A549 (cell line): Measurements from ENCODE around the gene ACSL3. TPM values are rescaled to one million over a fixed set of nuclear protein-coding genes. Genes with fewer than 3 reads are reported as not detected.

Source experiments
- ATAC-seq, 2 experiments: fragments of 200-7000 bp in 1 of 2; fragments of >200 bp in 1 of 2; cut with Nextera tagmentation in 1 of 2; cut with Tn5 transposase in 1 of 2; 3 replicates each; pipeline versions ENCODE4 v1.8.0 to v1.9.1; 2018 to 2020; ENCODE audit warnings: mild to moderate bottlenecking in 1 of 2, moderate library complexity in 1 of 2
- CTCF ChIA-PET: fragments of 300-600 bp; sonication (Branson Sonifier 250); formaldehyde crosslinking; extraction: SDS; loops from one replicate; lab custom pipeline; 2021; ENCODE audit warnings: antibody characterized with exemption, inconsistent platforms; lab: Yijun Ruan, JAX
- POLR2A ChIA-PET: fragments of 350-600 bp; formaldehyde crosslinking; extraction: SDS; loops from one replicate; lab custom pipeline; 2021; ENCODE audit warnings: antibody characterized with exemption, inconsistent platforms; lab: Yijun Ruan, JAX
- DNase-seq, 2 experiments: peaks; one replicate each; pipeline versions ENCODE4 v3.0.0 to v3.0.0-alpha.2; 2011 to 2016; ENCODE audit warnings: low read depth in 1 of 2, low spot score in 1 of 2
- FAIRE-seq: peaks from 2 replicates; lab custom pipeline; 2011; peaks lifted over from hg19 to GRCh38; lab: Jason Lieb, UNC
- H3K27ac ChIP-seq, 2 experiments: fragments of >200 bp; sonication (Bioruptor Twin); formaldehyde crosslinking; 3 replicates each; pipeline ENCODE4 v1.5.1; 2016 to 2017
- H3K4me1 ChIP-seq: fragments of >200 bp; sonication (Bioruptor Twin); formaldehyde crosslinking; 3 replicates; pipeline ENCODE4 v1.6.1; 2016
- H3K4me2 ChIP-seq: fragments of >200 bp; sonication (Bioruptor Twin); formaldehyde crosslinking; 3 replicates; pipeline ENCODE4 v1.6.1; 2016
- H3K4me3 ChIP-seq: fragments of >200 bp; sonication (Bioruptor Twin); formaldehyde crosslinking; 3 replicates; pipeline ENCODE4 v1.5.1; 2016
- H3K9me3 ChIP-seq: fragments of >200 bp; sonication (Bioruptor Twin); formaldehyde crosslinking; 3 replicates; pipeline ENCODE4 v1.6.1; 2016
- ATOH8 ChIP-seq: fragments of 250-450 bp; sonication (Bioruptor Pico); IDR thresholded peaks from 2 replicates; pipeline ENCODE4 v1.5.0; 2020; ENCODE audit warnings: low read depth, mild to moderate bottlenecking, moderate library complexity
- BCL3 ChIP-seq: fragments of >200 bp; sonication (Bioruptor Twin); formaldehyde crosslinking; IDR thresholded peaks from 3 replicates; pipeline ENCODE4 v1.6.1; 2016
- CBX2 ChIP-seq: fragments of 200-600 bp; sonication (generic); IDR thresholded peaks from 2 replicates; pipeline ENCODE4 v1.6.1; 2016; ENCODE audit warnings: low read depth, mild to moderate bottlenecking, borderline replicate concordance
- CBX8 ChIP-seq: fragments of 200-600 bp; sonication (generic); IDR thresholded peaks from 2 replicates; pipeline ENCODE4 v1.6.1; 2016
- CEBPB ChIP-seq, 2 experiments: fragments of >200 bp in 1 of 2; sonication (Bioruptor Twin) in 1 of 2; formaldehyde crosslinking in 1 of 2; IDR thresholded peaks; 2 replicates each; pipeline ENCODE4 v1.6.1; 2012 to 2016
- CHD4 ChIP-seq: fragments of 200-600 bp; sonication (generic); IDR thresholded peaks from 2 replicates; pipeline ENCODE4 v1.6.1; 2016; ENCODE audit warnings: antibody characterized with exemption, mild to moderate bottlenecking, borderline replicate concordance
- CTCF ChIP-seq: fragments of >200 bp; sonication (Bioruptor Twin); formaldehyde crosslinking; IDR thresholded peaks from 3 replicates; pipeline ENCODE4 v1.5.1; 2016
- EHF ChIP-seq: fragments of 250-450 bp; sonication (Bioruptor Pico); IDR thresholded peaks from 2 replicates; pipeline ENCODE4 v1.5.0; 2020; ENCODE audit warnings: mild to moderate bottlenecking
- EP300 ChIP-seq, 2 experiments: fragments of >200 bp; sonication (Bioruptor Twin); formaldehyde crosslinking; IDR thresholded peaks; 2 replicates in 1 of 2; 3 replicates in 1 of 2; pipeline ENCODE4 v1.6.1; 2016 to 2017
- FOXS1 ChIP-seq: fragments of 250-450 bp; sonication (Bioruptor Pico); IDR thresholded peaks from 2 replicates; pipeline ENCODE4 v1.5.0; 2020; ENCODE audit warnings: mild to moderate bottlenecking, moderate library complexity
- HDAC2 ChIP-seq: fragments of 200-600 bp; sonication (generic); IDR thresholded peaks from 2 replicates; pipeline ENCODE4 v1.6.1; 2016
- HES2 ChIP-seq: fragments of >200 bp; sonication (Bioruptor Twin); formaldehyde crosslinking; IDR thresholded peaks from 2 replicates; pipeline ENCODE4 v1.6.1; 2016
- HMGXB4 ChIP-seq: fragments of 250-450 bp; sonication (Bioruptor Pico); IDR thresholded peaks from 2 replicates; pipeline ENCODE4 v1.5.0; 2021; ENCODE audit warnings: mild to moderate bottlenecking, moderate library complexity, borderline replicate concordance
- HOXB13 ChIP-seq: fragments of 250-450 bp; sonication (Bioruptor Pico); IDR thresholded peaks from 2 replicates; pipeline ENCODE4 v1.5.0; 2020; ENCODE audit warnings: low read depth, mild to moderate bottlenecking, moderate library complexity
- HOXB5 ChIP-seq: fragments of 250-450 bp; sonication (Bioruptor Pico); IDR thresholded peaks from 2 replicates; pipeline ENCODE4 v1.5.0; 2020; ENCODE audit warnings: mild to moderate bottlenecking, moderate library complexity
- MYC ChIP-seq: IDR thresholded peaks from 2 replicates; pipeline ENCODE4 v1.6.1; 2012; ENCODE audit warnings: mild to moderate bottlenecking, inconsistent platforms, low read length, improper control_type of control experiment, borderline replicate concordance
- NFE2L2 ChIP-seq: fragments of 150-350 bp; conservative IDR thresholded peaks from 2 replicates; pipeline ENCODE4 v1.6.1; 2014; ENCODE audit warnings: low read length
- NPAS2 ChIP-seq: fragments of 250-450 bp; sonication (Bioruptor Pico); IDR thresholded peaks from 2 replicates; pipeline ENCODE4 v1.8.0; 2022; ENCODE audit warnings: mild to moderate bottlenecking, moderate library complexity, borderline replicate concordance
- POLR2AphosphoS2 ChIP-seq: conservative IDR thresholded peaks from 2 replicates; pipeline ENCODE4 v1.6.1; 2012; ENCODE audit warnings: low read length, improper control_type of control experiment, inconsistent platforms
- RAD21 ChIP-seq, 2 experiments: fragments of >200 bp in 1 of 2; sonication (Bioruptor Twin) in 1 of 2; formaldehyde crosslinking in 1 of 2; IDR thresholded peaks in 1 of 2; conservative IDR thresholded peaks in 1 of 2; 2 replicates in 1 of 2; 3 replicates in 1 of 2; pipeline ENCODE4 v1.6.1; 2012 to 2018; ENCODE audit warnings: inconsistent platforms in 1 of 2
- RFX5 ChIP-seq: fragments of 450-650 bp; IDR thresholded peaks from 2 replicates; pipeline ENCODE4 v1.7.1; 2014; ENCODE audit warnings: antibody characterized with exemption, mild to moderate bottlenecking, moderate library complexity
- RNF2 ChIP-seq: fragments of 200-600 bp; sonication (generic); IDR thresholded peaks from 2 replicates; pipeline ENCODE4 v1.6.1; 2016; ENCODE audit warnings: low read depth, mild to moderate bottlenecking, antibody characterized with exemption, moderate library complexity, borderline replicate concordance
- SMC3 ChIP-seq: fragments of >200 bp; sonication (Bioruptor Twin); formaldehyde crosslinking; IDR thresholded peaks from 3 replicates; pipeline ENCODE4 v1.6.1; 2018; ENCODE audit warnings: inconsistent platforms
- TFCP2L1 ChIP-seq: fragments of 250-450 bp; sonication (Bioruptor Pico); IDR thresholded peaks from 2 replicates; pipeline ENCODE4 v1.5.0; 2021; ENCODE audit warnings: mild to moderate bottlenecking
- ZC3H11A ChIP-seq: fragments of 450-650 bp; IDR thresholded peaks from 2 replicates; pipeline ENCODE4 v1.6.1; 2014; ENCODE audit warnings: antibody characterized with exemption, mild to moderate bottlenecking
- ZFP36 ChIP-seq: fragments of 450-650 bp; IDR thresholded peaks from 2 replicates; pipeline ENCODE4 v1.6.1; 2014; ENCODE audit warnings: borderline replicate concordance; ENCODE audit not compliant: partially characterized antibody
- ZNF302 ChIP-seq: fragments of 250-450 bp; sonication (Bioruptor Pico); IDR thresholded peaks from 2 replicates; pipeline ENCODE4 v1.9.0; 2021; ENCODE audit warnings: inconsistent platforms, mild to moderate bottlenecking, moderate library complexity
- ZSCAN20 ChIP-seq: fragments of 250-450 bp; sonication (Bioruptor Pico); IDR thresholded peaks from 2 replicates; pipeline ENCODE4 v1.8.0; 2022; ENCODE audit warnings: mild to moderate bottlenecking, moderate library complexity
- WGBS: methylation state at CpG from one replicate; pipeline ENCODE4 v1.1.6; 2017; ENCODE audit errors: missing lambda C conversion rate; 5-methylcytosine and 5-hydroxymethylcytosine counted together
- polyA plus RNA-seq, 4 experiments: library from polyadenylated mRNA; depleted of rRNA in 3 of 4; stranded (reverse); fragments of >200 nt; fragmentation: RNase III in 1 of 4; extraction: RNeasy Plus Mini Kit Qiagen cat#74134 plus additional on column Dnase treatment in 1 of 4; gene quantifications; 2 replicates in 3 of 4; 3 replicates in 1 of 4; pipeline ENCODE4 v1.2.3, GENCODE V29; 2011 to 2017

The ACSL3 gene
- polyA plus RNA-seq, 2 of the 4 experiments (the other 2 are of a cell fraction): 142 to 160 TPM

GRCh38 chr2:222835143-222835822, 25.6 kb upstream of the ACSL3 start:
- DNase-seq (no peak), ATAC-seq (no peak)
- POLR2A ChIA-PET: interaction anchor here (0.7 to 1.0 kb wide), 2 partner anchors 9 to 25 kb away, joined by 3 to 6 read pairs; no protein-coding TSS in a partner anchor
- peaks cover 42% of the 10 kb centered on the region for H3K4me1 ChIP-seq
- TF ChIP-seq CEBPB (IDR thresholded peaks at IDR 0.05) (no peak), CTCF (no peak), POLR2AphosphoS2 (no peak), ZC3H11A (no peak), HDAC2 (no peak), FOXS1 (no peak), SMC3 (no peak), RNF2 (no peak)
- TF ChIP-seq, all 56 proteins: peak for 0
- peak overlapping the region; percentile 74 to 80; a peak in 5 of 6 replicates for H3K27ac ChIP-seq
- no peak overlapping the region for H3K4me3 ChIP-seq
- FAIRE-seq: no peak
- H3K9me3 ChIP-seq: no peaks in the 10 kb centered on the region
- CTCF ChIA-PET: interaction anchor here (0.8 to 1.8 kb wide), 5 partner anchors 10 to 128 kb away, joined by 3 to 6 read pairs (median 4); no protein-coding TSS in a partner anchor
- H3K4me2 ChIP-seq: peak overlapping the region; percentile 31
- WGBS: 62% methylated on average over 8 of the region's 8 CpGs

- peak overlapping the region; percentile 74 to 80; a peak in 5 of 6 replicates for H3K27ac ChIP-seq
- TF ChIP-seq ZNF302 (CRISPR knock-in tag): no peak
- TF ChIP-seq HES2: no peak
- no peak for TF ChIP-seq CBX2
- no peak for TF ChIP-seq CBX8
- no peak for TF ChIP-seq EHF (CRISPR knock-in tag)
- TF ChIP-seq CHD4: no peak
- TF ChIP-seq HOXB5: no peak
- no peak for TF ChIP-seq HDAC2
- TF ChIP-seq RAD21 (conservative IDR thresholded peaks at IDR 0.05 in 1 of 2, IDR thresholded peaks at IDR 0.05 in 1 of 2): no peak
- TF ChIP-seq EP300 (IDR thresholded peaks at IDR 0.05): no peak
- no peak for TF ChIP-seq ZSCAN20
- no peak for TF ChIP-seq RFX5
- no peak for TF ChIP-seq NPAS2 (CRISPR knock-in tag)
- ChIA-PET POLR2A (interaction anchor here (0.7 to 1.0 kb wide), 2 partner anchors 9 to 25 kb away, joined by 3 to 6 read pairs; no protein-coding TSS in a partner anchor), CTCF (interaction anchor here (0.8 to 1.8 kb wide), 5 partner anchors 10 to 128 kb away, joined by 3 to 6 read pairs (median 4); no protein-coding TSS in a partner anchor)
- WGBS: 72% methylated on average over 5 of the region's 5 CpGs
- FAIRE-seq (no peak), DNase-seq (no peak), ATAC-seq (no peak)
- no peak overlapping the region for H3K4me3 ChIP-seq
- H3K4me1 ChIP-seq: peaks cover 42% of the 10 kb centered on the region
- no peaks in the 10 kb centered on the region for H3K9me3 ChIP-seq
- peak overlapping the region; percentile 31 for H3K4me2 ChIP-seq
Observed at GRCh38 chr2:222835823-222836151, 25.0 kb upstream of the ACSL3 start.

GRCh38 chr2:222837643-222838056, 23.2 kb upstream of the ACSL3 start:
- FAIRE-seq: no peak
- TF ChIP-seq RNF2 (no peak), ATOH8 (CRISPR knock-in tag) (no peak), ZFP36 (no peak), BCL3 (0 out of 3 replicates have a peak, but pooled peaks have one; percentile 42), TFCP2L1 (CRISPR knock-in tag) (no peak), CEBPB (IDR thresholded peaks at IDR 0.05) (peak; percentile 68 to 75), HOXB13 (CRISPR knock-in tag) (no peak), MYC (no peak), NFE2L2 (no peak), HMGXB4 (CRISPR knock-in tag) (no peak)

More at GRCh38 chr2:222837643-222838056, 23.2 kb upstream of the ACSL3 start:
- H3K4me2 ChIP-seq: peak overlapping the region; percentile 69
- H3K27ac ChIP-seq: peak overlapping the region; percentile 74 to 80
- H3K4me3 ChIP-seq: no peak overlapping the region
- under 1% methylated on average over 4 of the region's 4 CpGs for whole genome bisulfite sequencing
- H3K9me3 ChIP-seq: no peaks in the 10 kb centered on the region
- ChIA-PET CTCF (interaction anchor here (0.6 to 2.6 kb wide), 3 partner anchors 12 to 134 kb away, joined by 3 to 16 read pairs (median 3); no protein-coding TSS in a partner anchor), POLR2A (interaction anchor here (0.9 kb wide), 1 partner anchor 22 kb away, joined by 7 read pairs; no protein-coding TSS in a partner anchor)
- ATAC-seq (peak; percentile 76 to 90), DNase-seq (peak; percentile 55 to 72)
- H3K4me1 ChIP-seq: peaks cover 55% of the 10 kb centered on the region
